Activated CD8-positive, alpha-beta memory T cell treated with anti-CD3 and anti-CD28 coated beads, Interleukin-2, amount 50 U/mL, for 4 hours (primary cell): ENCODE data around the gene CRISP2.
"Not testable (repeated sequence)": the region's sequence is repeated elsewhere in the genome, so short reads cannot be mapped to it uniquely, and the experiment has no call there.

ENCODE experiments used
- DNase-seq: peaks from one replicate; pipeline ENCODE4 v3.0.0-alpha.2; 2020

The CRISP2 gene, protein sequence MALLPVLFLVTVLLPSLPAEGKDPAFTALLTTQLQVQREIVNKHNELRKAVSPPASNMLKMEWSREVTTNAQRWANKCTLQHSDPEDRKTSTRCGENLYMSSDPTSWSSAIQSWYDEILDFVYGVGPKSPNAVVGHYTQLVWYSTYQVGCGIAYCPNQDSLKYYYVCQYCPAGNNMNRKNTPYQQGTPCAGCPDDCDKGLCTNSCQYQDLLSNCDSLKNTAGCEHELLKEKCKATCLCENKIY

DNA sequence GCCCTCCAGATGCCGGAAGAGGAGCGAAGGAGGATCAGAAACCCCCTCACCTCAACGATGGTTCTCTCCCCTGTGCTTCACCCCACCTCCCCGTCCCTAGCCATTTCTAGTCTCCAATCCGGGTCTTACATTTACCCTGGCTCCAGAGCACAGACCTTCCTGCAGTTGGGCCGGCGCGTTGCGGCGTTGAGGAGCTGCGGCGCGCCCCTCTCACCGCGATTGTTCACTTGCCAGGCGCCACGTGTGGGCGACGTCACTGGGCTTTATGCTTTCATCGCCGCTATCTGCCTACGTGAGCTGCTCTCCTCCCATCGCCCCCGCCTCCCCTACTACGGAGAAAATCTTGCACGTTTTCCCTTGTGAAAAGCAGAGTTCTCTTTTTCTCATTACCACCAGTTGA, at the start of gene CRISP2:
Gene CRISP2, minus strand, starts transcription at position 198 of the 400 bp plus-strand sequence. CDS start 4,347 bp downstream, outside the sequence.
- no peak for DNase-seq

DNA sequence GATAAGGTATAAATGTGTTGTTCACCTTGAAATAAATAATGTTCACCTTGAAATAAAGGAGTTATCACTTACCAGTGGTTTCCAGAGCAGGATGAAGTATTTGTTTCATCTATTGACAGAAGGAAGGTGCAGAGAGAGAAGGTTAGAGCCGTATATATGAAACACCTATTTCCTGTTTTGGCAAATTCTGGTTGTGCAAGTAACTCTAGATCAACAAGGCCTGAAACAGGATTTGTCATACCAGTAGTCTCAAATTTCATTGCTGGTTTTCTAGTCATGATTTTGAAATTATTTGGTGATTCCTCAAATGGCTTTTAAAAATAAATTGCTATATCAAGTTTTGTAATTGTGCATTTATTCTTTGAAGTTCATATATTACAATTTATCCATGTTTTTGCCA, 30.9 kb upstream of the CRISP2 start, which contains the start of gene CRISP3:
Gene CRISP3, minus strand, starts transcription at position 130 of the 400 bp plus-strand sequence. Its CDS starts 21 bp downstream, at position 109.
- no peak for DNase-seq

GRCh38 chr6:49743429-49743828, 30.1 kb upstream of the CRISP2 start:
- DNase-seq, result no peak

DNA sequence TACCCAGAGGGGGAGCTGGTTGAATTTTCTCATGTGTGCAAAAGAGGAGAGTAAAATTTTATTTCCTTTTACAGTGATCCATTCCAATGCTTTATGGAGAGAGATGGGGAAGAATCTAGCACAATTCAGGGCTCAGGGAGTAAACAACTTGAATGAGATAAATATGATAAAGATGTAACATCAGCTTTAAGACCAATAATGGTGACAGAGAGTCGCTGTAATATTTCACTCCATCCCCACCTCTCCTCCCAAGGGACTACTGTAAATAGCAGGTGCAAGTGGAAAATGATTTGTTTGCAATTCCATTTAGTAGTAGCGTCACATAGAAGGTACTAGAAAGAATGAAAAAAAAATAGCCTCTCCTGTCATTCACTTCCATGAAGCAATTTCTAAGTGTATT, 26.1 kb upstream of the CRISP2 start:
- DNase-seq, result no peak

DNA sequence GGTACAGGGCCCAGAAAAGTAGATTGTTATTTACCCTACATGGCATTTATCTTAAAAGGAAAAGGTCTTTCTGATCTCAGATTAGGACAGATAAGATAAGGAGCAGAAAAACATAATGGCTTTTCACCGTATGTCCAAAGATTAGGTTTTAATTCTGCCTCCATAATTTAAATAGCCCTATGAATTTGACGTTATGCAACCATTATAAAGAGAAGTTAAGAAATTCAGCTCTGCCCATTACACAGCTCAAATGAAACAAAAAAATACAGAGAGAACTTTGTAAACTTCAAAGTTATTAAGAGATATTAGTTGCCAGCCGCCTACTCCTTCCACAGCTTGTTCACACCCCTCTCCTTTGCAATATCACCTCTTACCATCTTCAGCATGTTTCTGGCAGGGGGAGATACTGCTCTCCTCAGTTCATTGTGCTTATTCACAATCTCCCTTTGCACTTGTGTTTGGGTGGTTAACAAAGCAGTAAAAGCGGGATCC, 22.7 kb upstream of the CRISP2 start:
- no peak for DNase-seq

DNA sequence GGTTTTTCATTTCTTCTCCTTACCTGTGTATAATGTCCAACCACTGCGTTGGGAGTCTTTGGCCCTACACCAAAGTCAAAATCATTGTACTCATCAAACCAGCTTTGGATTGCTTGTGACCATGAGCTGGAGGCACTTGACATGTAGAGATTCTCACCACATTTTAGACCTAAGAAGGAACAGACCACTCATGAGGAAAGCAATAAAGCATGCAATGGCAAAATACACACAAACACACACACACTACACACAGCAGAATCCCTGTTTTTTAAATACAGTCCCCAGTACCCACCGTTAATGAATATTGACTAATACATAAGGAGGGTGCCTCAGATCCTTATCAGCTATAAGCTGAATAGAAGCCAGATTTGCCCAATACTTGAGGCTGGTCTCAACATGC, 20.3 kb upstream of the CRISP2 start:
- no peak for DNase-seq

GRCh38 chr6:49732781-49733180, 19.4 kb upstream of the CRISP2 start:
- DNase-seq, result no peak

- no peak for DNase-seq
These were observed 16.9 kb upstream of the CRISP2 start for GRCh38 chr6:49730251-49730650.

- DNase-seq, result not testable (repeated sequence)
These were observed 10.6 kb upstream of the CRISP2 start for GRCh38 chr6:49723917-49724316.

DNA sequence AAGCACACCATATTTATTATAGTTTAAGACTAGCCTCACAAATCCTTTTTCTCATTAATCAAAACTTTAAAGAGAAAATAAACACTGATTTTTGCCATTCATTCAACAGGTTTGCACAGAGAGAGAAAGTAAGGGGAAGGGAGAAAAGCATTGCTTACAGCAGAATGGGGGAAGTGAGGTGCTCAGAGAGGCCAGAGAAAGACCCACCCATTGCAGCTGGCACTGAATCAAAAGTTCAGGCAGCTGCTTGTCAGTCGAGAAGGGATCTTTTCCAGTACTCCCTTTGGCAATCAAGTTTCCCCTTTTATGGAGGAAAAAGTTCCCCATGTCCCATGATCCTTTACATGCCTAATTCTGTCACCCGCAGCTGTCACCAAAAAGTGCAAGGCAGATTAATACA, 8.0 kb upstream of the CRISP2 start:
- DNase-seq, result no peak

- no peak for DNase-seq
These were observed 7.0 kb upstream of the CRISP2 start for GRCh38 chr6:49720372-49720771.

DNA sequence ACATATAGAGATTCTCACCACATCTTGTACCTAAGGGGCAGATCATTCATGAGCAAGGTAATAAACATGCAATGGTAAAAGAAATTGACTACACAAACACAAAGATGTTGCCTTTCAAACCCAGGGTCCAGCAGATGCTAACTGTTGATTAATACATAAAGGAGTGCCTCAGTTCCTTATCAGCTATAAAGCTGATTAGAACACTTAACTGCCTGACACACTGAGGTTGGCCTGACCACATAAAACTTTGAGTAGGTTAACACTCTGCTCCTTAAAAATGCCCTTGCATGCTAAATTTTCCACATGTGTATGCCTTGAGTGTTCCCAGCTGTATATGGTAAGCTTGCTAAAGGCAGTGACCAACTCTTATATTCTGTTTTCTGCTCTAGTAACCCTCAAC, 14.9 kb downstream of the CRISP2 start:
- no peak for DNase-seq

GRCh38 chr6:49693512-49693911, 19.8 kb downstream of the CRISP2 start:
- DNase-seq, result no peak

- no peak for DNase-seq
These were observed 20.8 kb downstream of the CRISP2 start for GRCh38 chr6:49692534-49692933.

GRCh38 chr6:49676671-49677281, 36.6 kb downstream of the CRISP2 start:
- no peak for DNase-seq

DNA sequence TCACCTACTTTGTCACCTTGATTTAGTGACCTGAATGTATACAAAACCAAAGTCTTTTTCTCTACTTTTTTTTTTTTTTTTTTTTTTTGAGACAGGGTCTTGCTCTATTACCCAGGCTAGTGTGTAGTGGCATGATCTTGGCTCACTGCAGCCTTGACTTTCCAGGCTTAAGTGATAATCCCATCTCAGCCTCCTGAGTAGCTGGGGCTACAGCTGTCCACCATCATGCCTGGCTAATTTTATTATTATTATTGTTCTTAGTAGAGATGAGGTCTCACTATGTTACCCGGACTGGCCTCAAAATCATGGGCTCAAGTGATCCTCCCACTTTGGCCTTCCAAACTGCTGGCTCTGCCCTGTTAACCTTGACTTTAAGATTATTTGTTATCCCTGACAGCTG, 37.5 kb downstream of the CRISP2 start:
- DNase-seq, result no peak

DNA sequence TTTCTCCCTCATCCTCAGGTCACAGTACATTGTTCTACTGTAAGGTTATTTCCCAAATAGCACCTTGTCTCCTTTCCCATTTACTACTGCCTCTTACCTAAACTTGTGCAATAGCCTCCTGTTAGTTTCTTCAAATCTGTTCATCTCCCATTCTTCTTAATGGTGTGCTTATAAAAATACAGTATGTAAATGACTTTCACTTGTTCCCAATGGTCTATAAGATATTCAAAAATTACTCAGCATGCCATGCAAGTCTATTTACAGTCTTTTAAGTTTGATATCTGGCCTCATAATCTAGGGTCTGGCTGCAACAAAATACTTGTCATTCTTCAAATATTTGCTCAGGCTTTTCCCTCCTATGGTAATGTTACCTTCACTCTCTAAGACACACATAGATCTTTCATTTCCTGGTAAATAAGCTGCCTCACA, 45.2 kb downstream of the CRISP2 start:
- no peak for DNase-seq

GRCh38 chr6:49666930-49667757, 46.2 kb downstream of the CRISP2 start:
- no peak for DNase-seq

GRCh38 chr6:49666480-49666879, 46.9 kb downstream of the CRISP2 start:
- no peak for DNase-seq

- DNase-seq, result no peak
These were observed 48.5 kb downstream of the CRISP2 start for GRCh38 chr6:49664817-49665216.

GRCh38 chr6:49664054-49664453, 49.3 kb downstream of the CRISP2 start:
- DNase-seq, result not testable (repeated sequence)

- DNase-seq, result no peak
These were observed 50.5 kb downstream of the CRISP2 start for GRCh38 chr6:49662892-49663261.

DNA sequence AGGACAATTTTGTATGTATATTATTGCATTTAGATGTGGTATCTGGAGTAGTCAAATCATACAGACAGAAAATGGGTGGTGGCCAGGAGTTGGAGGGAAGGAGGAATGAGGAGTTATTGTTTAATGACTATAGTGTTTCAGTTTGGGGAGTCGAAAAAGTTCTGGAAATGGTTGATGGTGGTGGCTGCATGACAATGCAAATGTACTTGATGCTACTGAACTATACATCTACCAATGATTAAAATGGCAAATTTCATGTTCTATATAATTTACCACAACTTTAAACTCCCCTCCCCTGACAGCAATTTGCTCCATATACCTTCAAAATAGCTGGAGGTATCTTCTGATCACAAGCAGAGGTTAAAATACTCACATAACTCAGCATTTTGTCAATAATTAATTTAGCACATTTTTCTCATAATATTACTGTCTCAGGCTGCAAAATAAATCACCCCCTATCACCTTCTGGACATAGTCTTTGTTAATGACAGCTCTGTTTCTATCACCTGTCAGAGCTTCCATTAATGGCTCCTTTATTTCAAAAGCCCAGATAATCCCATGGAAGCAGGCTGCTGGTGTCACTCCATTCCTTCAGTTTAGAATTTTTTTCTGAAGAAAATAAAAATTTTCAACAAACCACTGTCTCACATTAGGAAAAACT, 51.0 kb downstream of the CRISP2 start:
- no peak for DNase-seq
